Cortex of kidney (tissue), 1 donor: Measurements from ENCODE around the gene GIPC2.
"Not testable (repeated sequence)": the region's sequence is repeated elsewhere in the genome, so short reads cannot be mapped to it uniquely, and the experiment has no call there.

Source experiments
- DNase-seq: peaks from one replicate; lab custom pipeline; 2025; lab: John Stamatoyannopoulos, UW

The GIPC2 gene, protein sequence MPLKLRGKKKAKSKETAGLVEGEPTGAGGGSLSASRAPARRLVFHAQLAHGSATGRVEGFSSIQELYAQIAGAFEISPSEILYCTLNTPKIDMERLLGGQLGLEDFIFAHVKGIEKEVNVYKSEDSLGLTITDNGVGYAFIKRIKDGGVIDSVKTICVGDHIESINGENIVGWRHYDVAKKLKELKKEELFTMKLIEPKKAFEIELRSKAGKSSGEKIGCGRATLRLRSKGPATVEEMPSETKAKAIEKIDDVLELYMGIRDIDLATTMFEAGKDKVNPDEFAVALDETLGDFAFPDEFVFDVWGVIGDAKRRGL

DNA sequence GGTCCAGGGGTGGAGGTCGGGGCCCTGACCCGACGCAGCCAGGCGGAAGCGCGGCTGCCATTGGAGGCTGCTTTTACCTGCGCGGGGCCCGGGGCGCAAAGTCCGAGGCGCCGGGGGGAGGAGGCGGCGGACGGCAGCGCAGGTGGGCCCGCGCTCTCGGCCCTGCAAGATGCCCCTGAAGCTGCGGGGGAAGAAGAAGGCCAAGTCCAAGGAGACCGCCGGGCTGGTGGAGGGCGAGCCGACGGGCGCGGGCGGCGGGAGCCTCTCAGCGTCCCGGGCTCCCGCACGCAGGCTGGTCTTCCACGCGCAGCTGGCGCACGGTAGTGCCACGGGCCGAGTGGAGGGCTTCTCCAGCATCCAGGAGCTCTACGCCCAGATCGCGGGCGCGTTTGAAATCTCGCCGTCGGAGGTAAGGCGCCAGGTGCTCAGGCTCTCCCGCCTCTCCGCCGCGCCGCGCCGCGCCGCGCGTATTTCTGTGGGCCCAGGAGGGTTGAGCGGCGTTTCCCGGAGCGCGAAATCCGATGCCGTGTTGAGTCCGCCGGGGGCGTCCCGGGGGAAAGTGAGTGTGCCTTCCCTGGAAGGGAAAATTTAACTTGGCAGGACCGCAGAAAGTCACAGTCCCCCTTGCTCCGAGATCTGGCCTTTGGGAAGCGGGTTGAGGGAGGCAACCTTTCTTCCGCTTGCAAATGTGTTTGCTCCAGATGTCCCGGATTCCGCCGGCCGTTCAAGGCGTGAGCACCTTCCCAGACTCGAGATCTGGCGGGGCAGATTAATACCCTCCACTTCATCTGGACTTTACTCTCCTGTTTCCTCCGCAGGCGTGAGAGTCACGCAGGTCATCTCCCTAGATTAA is at the start of gene GIPC2:
Gene GIPC2, plus strand, starts transcription at position 41 of the 853 bp plus-strand sequence. Its CDS starts 129 bp downstream, at position 170.
- no peak for DNase-seq

DNA sequence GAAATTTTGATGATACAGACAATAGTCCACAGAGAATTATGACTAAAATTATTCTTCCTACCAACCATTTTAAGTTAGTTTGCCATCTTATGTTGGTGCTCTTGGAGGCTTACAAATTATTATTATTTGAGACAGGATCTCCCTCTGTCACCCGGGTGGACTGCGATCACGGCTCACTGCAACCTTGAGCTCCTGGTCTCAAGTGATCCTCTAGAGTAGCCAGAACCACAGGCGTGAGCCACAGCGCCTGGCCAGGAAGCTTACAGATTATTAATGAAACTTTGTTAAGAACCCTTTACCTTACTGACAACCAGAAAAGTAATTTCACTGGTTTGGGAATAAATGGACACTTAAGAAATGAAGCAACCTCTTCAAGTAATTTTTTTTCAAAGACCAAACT is 49.0 kb upstream of the GIPC2 start:
- no peak for DNase-seq

DNA sequence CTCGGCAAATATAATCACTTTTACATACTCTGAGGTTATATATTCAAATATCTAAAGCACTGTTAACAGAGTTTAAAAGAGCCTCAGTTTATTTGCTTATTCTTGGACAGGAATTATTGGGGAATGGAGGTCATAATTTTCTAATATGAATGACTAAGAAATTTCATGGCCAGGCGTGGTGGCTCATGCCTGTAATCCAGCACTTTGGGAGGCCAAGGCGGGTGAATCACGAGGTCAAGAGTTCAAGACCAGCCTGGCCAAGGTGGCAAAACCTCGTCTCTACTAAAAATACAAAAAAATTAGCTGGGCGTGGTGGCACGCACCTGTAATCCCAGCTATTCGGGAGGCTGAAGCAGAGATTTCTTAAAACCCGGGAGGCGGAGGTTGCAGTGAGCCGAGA is 45.2 kb upstream of the GIPC2 start:
- DNase-seq = not testable (repeated sequence)

DNA sequence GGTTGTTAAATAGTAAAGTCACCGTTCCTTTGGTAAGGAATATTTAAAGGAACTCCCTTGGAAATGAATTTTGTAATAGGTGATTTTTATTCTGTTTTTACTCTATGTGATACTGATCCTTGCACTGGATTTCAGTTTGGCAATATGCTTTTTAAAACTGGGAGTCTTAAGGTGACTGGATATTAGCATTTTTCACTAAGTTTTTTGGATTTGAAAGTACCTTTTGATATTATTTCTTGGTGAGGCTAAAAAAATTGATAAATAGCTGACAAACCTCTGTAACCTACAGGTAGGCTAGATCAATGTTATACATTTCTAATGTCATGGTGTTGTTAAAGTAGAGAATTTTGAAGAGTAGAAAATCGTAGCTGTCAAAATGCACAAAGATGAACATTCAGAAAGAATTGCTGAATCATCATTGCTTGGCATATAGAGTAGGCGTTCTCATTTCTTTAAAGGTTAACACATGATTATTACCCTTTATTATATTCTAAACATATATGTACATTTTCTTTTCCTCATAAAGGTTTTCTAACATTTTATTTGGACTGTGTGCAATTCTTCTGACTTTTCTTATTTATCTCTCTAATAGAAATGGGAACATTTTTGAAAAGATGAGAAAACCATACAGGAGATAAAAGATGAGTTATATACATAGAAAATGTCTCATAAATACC is 42.6 kb upstream of the GIPC2 start:
- no peak for DNase-seq

DNA sequence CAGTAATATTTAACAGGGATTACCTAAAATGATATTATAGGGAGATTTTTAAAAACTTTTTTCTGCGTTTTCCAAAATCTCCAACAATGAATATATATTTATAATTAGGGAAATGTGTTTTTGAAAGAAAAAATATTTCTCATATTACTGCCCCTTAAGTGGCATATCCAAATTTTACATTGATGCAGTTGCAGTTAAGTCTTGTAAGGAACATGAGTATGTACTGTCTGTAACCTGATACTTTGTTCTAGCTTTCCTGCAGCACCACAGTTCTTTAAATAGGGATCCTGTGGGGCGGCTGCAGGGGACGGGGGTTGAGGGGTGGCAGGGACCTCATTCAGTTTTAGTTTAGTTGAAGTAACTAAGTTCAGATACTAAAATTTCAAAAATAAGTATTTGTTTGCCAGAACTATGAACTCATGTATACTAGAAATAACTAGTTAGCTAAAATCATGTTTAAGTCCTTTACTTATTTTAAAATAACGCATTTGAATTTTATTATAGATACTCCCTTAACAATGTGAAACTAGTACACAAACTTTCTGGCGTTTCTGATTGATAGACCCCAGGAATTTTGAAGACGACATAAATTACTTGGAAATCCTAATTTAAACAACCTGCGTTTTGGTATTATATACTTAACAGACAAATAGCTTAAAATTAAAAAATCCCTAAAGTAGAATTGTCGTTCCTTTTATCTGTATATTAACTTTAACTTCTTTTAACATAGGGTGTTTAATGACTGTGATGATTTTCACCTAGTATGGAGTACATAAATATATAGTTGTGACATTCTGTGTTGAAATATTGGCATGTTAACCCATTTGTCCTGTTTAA is 41.7 kb upstream of the GIPC2 start:
- DNase-seq = no peak

DNA sequence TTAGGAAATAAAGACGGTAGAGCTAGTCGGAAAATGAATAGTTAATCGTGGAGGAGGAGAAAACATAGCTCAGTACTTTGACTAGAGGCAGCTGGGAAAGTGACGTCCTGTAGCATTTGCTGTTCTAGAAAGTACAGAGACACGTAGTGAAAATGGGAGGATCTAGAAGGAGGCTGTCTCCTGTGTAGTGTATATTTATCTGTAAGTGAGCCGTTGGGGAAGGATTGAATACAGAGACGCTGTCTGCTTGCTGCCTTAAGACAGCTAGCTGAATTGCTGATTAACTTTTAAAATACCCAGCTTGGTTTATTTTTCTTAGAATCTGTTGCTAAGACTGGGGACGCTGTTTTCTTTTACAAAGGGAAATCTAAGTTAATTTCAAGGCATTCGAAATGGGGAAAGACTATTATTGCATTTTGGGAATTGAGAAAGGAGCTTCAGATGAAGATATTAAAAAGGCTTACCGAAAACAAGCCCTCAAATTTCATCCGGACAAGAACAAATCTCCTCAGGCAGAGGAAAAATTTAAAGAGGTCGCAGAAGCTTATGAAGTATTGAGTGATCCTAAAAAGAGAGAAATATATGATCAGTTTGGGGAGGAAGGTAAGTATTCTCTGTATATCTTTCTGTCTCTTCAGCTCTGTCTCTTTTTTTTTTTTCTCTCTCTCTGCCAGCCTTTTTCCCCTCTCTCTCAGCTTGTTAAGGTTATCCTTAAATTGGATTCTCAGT is 40.9 kb upstream of the GIPC2 start, which contains the start of gene DNAJB4:
Gene DNAJB4, plus strand, starts transcription at position 221 of the 729 bp plus-strand sequence. Its CDS starts 172 bp downstream, at position 393.
- DNase-seq = no peak

DNA sequence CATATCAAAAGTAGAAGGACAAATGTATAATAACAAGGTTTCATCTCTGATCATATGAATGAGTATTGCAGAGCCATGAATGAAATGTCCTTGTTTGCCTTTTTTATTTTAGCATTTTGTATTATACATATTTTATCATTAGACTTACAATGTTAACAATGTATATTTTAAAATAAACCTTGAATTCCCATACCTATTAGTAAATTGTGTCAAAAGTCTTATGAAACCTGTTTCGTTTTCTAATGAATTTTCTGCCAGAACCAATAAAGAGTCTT is 40.4 kb upstream of the GIPC2 start:
- no peak for DNase-seq

DNA sequence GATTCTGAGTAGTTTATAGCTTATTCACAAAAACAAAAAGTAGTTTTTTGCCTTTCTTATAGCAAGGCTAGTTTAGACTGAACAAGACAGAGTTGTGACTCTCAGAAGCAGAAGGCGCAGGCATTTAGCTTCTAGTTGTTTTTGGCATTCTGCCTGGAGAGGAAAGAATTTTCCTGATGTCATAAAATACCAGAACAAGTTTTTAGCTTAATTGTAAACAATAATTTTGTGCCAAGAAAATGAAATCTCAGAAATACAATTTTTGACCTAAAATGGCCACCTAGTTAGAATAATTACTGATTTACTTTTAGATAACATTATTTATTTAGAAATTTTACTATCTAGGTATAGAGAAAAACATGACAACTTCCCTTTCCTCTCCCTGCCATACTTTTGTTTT is 40.0 kb upstream of the GIPC2 start:
- DNase-seq = no peak

DNA sequence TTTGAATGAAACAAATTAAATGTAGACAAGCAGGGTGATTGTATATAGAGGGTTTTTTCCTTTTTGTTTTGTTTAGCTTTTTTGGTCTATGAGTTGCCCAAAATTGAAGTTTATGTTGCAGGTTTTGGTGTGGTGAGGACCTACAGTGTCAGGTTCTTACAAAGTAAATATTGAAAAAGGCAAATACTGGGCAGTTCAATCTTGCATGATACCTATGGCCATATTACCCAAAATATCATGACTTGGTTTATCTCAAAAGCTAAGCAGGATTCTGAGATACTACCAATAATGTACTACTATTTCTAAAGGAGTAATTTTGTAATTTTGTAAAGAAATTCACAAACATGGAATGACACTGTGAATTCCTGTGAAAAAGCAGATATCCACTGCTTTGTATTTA is 39.2 kb upstream of the GIPC2 start:
- DNase-seq = no peak

DNA sequence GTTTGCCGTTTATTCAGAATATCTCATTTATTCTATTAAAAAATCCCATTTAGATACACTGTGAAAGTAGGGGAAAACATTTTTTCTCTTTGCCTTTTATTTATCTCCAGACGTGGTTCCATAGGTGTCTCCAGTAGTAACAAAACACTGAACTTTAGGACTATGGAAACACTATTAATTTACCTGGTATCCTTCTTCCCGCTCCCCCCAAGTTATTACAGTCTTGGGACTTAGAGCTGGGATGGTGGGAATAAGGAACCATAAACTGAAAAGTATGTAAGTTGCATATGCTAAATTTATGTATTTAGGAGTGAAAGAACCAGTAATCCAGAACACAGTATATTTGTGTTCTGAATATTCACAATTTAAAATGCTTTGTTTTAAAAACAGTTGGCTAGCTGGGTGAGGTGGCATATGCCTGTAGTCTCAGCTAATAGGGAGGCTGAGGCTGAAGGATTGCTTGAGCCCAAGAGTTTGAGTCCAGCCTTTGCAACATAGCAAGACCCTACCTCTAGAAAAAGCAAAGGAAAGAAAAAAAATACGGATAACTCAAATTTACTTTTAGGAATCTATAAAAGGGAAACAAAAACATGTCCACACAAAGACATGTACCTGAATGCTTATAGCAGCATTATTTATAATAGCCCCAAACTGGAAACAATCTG is 38.0 kb upstream of the GIPC2 start:
- DNase-seq = no peak

DNA sequence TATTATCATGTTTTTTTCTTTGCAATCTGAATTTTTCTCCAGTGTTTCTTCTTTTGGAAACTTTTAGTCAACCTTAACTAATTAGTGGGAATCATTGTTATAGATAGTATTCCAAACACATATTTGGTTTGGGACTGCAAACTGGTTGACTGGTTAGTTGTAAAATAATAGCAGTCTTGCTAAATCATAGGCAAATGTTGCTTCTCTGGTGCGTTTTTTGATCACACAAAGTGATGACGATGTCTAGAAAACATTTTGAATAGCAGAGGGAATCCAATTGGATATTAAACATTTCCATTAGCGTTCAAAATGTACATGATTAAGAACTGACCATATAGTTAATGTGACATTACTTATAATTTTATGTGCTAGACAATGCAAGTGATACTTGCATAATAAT is 36.5 kb upstream of the GIPC2 start:
- DNase-seq = no peak

DNA sequence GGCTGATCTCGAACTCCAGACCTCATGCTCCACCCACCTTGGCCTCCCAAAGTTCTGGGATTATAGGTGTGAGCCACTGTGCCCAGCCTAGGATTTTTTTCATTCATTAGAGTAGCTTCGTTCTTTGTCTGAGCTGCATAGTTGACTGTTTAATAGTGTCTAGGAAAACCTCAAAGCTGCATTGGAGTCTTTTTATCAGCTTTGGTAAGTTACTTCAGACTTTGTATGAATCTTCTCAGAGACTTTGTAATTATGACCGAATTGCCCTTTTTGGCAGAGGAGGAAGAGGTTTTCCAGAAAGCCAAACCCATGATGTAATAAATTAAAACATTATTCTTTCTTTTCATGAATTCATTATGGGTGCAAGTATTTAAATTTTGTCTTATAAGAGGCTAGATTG is 35.9 kb upstream of the GIPC2 start:
- DNase-seq = no peak

DNA sequence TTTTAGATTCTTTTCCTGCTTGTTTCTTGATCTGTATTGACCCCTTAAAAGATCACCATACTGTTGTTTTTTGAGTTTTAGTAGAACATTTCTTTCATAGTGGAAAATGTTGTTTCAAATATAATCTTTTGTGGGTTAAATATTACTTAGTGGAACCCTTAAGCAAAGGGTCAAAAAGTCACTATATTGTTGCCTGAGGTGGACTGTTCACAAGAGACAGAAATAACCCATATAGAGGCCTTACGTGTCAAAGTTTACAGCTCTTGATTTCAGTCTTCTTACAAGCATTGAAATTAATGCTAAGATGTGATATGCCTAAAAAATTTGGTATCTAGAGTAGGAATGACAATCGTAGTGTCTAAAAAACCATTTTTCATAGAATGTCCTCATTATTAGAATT is 34.7 kb upstream of the GIPC2 start:
- DNase-seq = no peak

DNA sequence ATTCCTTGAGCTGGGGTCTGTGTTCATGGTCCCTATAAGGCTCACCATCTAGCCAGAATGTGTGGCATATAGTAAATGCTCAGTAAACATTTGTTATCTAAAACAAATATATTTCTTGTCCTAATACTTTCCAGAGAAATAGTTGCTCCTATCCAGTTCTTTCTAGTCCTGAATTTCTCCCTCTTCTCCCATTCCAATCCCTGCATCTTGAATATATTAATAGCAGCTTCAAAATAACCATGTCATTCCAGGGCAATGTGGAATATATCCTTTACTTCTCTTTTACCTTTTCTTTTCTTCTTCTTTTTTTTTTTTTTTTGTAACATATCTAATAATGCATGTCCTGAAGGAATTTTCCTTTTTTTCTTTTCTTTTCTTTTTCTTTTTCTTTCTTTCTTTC is 30.6 kb upstream of the GIPC2 start:
- DNase-seq = no peak

DNA sequence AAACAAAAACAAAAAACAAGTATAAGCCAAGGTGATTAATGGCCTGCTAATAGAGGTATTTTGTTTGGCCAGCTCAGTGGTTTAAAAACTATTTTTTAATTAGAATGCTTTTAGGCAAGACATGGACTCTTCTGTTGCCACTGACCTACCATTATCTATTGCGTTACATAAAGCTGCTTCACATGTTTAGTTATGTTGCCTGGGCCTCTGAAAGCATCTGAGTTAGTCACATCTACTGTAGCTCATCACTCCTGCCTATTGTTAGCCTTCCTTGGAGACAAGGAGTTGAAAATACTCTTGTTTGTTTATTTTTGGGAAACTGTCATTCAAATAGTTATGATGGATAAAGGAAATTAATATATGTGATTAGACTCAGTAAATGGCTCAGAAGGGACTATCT is 26.7 kb upstream of the GIPC2 start:
- DNase-seq = no peak

DNA sequence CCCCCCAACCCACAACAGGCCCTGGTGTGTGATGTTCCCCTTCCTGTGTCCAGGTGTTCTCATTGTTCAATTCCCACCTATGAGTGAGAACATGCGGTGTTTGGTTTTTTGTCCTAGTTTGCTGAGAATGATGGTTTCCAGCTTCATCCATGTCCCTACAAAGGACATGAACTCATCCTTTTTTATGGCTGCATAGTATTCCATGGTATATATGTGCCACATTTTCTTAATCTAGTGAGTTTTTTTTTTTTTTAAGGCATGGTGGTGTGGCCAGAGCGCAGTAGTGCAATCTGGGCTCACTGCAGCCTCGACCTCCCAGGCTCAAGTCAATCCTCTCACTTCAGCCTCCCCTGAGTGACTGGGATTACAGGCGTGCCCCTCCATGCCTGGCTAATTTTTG is 24.6 kb upstream of the GIPC2 start:
- not testable (repeated sequence) for DNase-seq

DNA sequence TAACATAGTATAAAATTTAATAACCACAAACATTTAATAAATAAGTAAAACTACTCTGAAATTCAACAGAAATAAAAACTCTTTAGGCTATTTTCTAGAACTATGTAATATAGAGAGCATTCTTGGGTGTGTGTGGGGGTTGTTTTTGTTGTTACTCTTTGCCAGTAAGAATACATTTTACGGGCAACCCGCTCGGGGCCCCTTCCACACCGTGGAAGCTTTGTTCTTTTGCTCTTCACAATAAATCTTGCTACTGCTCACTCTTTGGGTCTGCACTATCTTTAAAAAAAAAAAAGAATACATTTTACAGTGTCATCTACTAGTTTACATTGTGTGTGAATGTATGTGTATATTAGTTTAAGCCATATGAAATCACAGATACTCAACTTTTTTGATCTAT is 16.0 kb upstream of the GIPC2 start:
- DNase-seq = no peak

DNA sequence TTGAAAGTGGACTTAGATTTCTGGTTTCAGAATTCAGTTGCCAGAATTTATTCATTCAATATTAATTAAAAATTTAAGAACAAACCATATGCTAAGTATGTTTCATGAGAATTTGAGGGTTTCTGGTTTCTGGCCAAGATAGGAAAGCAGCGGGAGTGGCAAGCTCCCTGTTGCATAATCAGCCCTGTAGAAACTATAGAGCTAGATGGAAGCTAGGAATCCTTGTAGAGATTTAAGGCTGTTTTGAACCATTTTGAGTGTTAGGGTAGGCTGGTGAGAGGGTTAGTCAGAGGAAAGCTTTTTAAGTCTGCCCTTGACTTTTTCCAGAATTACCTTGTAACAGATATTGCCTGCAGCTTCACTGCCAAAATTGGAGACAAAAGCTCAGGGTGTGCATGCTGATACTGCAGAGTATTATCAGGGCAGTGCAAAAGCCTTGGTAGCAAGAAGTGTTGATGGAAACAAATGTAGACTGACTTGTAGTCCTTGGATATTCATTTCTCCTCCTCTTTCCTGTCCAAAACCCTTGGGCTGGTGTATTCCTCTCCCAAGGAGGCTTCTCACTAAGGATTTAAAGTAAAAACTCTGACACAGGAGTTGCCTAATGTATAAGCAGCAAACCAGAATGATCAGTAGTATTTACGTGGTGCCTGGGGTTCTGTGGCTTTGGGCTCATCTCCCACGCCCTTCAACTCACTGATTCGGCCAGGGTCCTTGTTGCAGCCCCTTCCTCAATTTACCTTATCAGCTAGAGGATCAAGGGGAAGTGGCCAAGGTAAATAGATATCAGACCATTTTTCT is 12.6 kb upstream of the GIPC2 start:
- DNase-seq = no peak

DNA sequence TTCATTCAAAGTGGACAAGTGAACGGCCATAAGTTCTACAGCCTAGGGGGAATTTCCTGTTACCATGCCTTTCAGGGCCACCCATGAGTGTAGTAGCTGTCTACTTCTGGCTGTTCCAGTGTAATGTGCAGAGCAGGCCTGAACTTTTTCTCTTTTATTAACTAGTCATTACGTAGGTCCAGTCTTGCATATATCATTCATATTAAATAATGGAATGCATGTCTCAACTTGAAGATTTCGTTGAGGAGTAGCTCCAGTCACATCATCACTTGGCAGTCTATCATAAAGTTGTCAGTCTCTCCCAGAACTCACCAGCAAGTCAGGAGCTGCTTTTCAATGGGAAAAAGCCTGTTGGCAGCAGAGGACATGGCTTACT is 12.0 kb upstream of the GIPC2 start:
- no peak for DNase-seq

DNA sequence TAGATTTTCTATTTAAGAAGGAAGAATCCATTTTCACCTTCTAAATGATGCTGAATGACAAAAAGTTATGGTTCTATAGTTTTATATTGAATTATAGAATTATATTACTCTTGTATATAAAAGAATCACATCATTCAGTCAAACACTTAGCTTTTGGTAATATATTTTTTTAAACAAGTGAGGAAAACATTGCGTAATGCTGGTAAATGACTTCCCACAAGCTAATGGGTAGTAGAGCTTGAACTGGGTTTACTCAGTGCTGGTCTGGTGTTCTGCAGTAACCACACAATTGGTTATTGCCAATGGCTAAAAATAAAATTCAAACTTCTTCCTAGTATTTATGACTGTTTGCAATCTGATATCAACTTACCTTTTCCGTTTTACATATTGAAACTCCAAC is 10.6 kb upstream of the GIPC2 start:
- no peak for DNase-seq
